Panc1 (cell line): ENCODE results near the gene TNFSF13. TPM values are rescaled to one million over a fixed set of nuclear protein-coding genes. Genes with fewer than 3 reads are reported as not detected.

Experiments
- ATAC-seq: fragments of 200-7000 bp; cut with Tn5 transposase; 2 replicates; pipeline ENCODE4 v1.9.1; 2020; ENCODE audit warnings: mild to moderate bottlenecking, moderate library complexity
- BruUV-seq: library from RNA; stranded (reverse); fragments of 400-500 nt; replicated peaks from 2 replicates; lab custom pipeline; 2021; lab: Mats Ljungman, UMichigan
- CTCF ChIA-PET: fragments of 300-600 bp; sonication (Branson Sonifier 250); formaldehyde crosslinking; loops from one replicate; lab custom pipeline; 2022; ENCODE audit warnings: antibody characterized with exemption; lab: Charles Lee
- POLR2A ChIA-PET: fragments of 300-600 bp; sonication (Branson Sonifier 250); formaldehyde crosslinking; loops from one replicate; lab custom pipeline; 2022; ENCODE audit warnings: antibody characterized with exemption; lab: Charles Lee
- DNase-seq: peaks from one replicate; pipeline ENCODE4 v3.0.0-alpha.2; 2010; ENCODE audit warnings: low read depth, low spot score
- H3K27ac ChIP-seq: 2 replicates; pipeline ENCODE4 v1.5.1; 2011; ENCODE audit warnings: mild to moderate bottlenecking, low read length, inconsistent platforms
- H3K27me3 ChIP-seq: fragments of 200-500 bp; sonication (Bioruptor generic); 2 replicates; pipeline ENCODE4 v1.6.0; 2014; ENCODE audit warnings: low read length, inconsistent platforms; ENCODE audit not compliant: control insufficient read depth, insufficient read depth
- H3K36me3 ChIP-seq: fragments of 200-500 bp; sonication (Bioruptor generic); 2 replicates; pipeline ENCODE4 v1.5.1; 2014; ENCODE audit warnings: inconsistent platforms, mild to moderate bottlenecking, low read length, moderate library complexity; ENCODE audit not compliant: control insufficient read depth, insufficient read depth
- H3K4me1 ChIP-seq: 2 replicates; pipeline ENCODE4 v1.5.1; 2011; ENCODE audit warnings: inconsistent platforms, mild to moderate bottlenecking, low read length, moderate library complexity; ENCODE audit not compliant: control insufficient read depth, insufficient read depth
- H3K4me3 ChIP-seq, 2 experiments: 2 replicates each; pipeline ENCODE4 v1.5.1; 2011 to 2012; ENCODE audit warnings: low read depth in 2 of 2, low read length in 2 of 2, mild to moderate bottlenecking in 2 of 2, inconsistent platforms in 1 of 2, moderate library complexity in 1 of 2
- H3K9me3 ChIP-seq: fragments of 200-500 bp; sonication (Bioruptor generic); 2 replicates; pipeline ENCODE4 v1.5.1; 2014; ENCODE audit warnings: low read depth, mild to moderate bottlenecking, inconsistent platforms, low read length, moderate library complexity; ENCODE audit not compliant: control insufficient read depth, insufficient read depth
- POLR2AphosphoS5 ChIP-seq: IDR thresholded peaks from 2 replicates; pipeline ENCODE4 v1.6.1; 2012; ENCODE audit warnings: mild to moderate bottlenecking, low read depth, low read length, moderate library complexity
- SIN3A ChIP-seq: IDR thresholded peaks from 2 replicates; pipeline ENCODE4 v1.6.1; 2012; ENCODE audit warnings: low read depth, mild to moderate bottlenecking, low read length, moderate library complexity, borderline replicate concordance; ENCODE audit not compliant: insufficient read depth
- TCF7L2 ChIP-seq: IDR thresholded peaks from 2 replicates; pipeline ENCODE4 v1.6.1; 2011; ENCODE audit warnings: mild to moderate bottlenecking, low read depth, low read length, inconsistent platforms
- in situ Hi-C: cut with HindIII; loops from 2 replicates; pipeline ENCODE4 v1.10.0; 2016; ENCODE audit warnings: low sequenced_read_pairs, low pct_unique_long_range_greater_than_20kb
- intact Hi-C: fragments of 100-400 bp; cut with micrococcal nuclease; formaldehyde crosslinking; loops from one replicate; pipeline ENCODE4 v1.10.0; 2022; ENCODE audit not compliant: unreplicated experiment
- total RNA-seq: library from RNA; stranded (reverse); gene quantifications from one replicate; pipeline ENCODE4 v1.2.1, GENCODE V29; 2021; ENCODE audit not compliant: unreplicated experiment
- TF ChIP-seq, protein P1 (sequence below): fragments of 450-650 bp; IDR thresholded peaks from 2 replicates; pipeline ENCODE4 v1.5.1; 2017; ENCODE audit warnings: mild to moderate bottlenecking
- TF ChIP-seq, protein P2 (sequence below), 2 experiments: IDR thresholded peaks; 2 replicates each; pipeline ENCODE4 v1.6.1; 2011 to 2012; ENCODE audit warnings: low read depth in 2 of 2, control low read depth in 1 of 2, low read length in 1 of 2, mild to moderate bottlenecking in 1 of 2, moderate library complexity in 1 of 2; ENCODE audit not compliant: insufficient read depth in 1 of 2

Gene TNFSF13
- total RNA-seq, 1 experiment from 2014 or later = 2.3 TPM

DNA sequence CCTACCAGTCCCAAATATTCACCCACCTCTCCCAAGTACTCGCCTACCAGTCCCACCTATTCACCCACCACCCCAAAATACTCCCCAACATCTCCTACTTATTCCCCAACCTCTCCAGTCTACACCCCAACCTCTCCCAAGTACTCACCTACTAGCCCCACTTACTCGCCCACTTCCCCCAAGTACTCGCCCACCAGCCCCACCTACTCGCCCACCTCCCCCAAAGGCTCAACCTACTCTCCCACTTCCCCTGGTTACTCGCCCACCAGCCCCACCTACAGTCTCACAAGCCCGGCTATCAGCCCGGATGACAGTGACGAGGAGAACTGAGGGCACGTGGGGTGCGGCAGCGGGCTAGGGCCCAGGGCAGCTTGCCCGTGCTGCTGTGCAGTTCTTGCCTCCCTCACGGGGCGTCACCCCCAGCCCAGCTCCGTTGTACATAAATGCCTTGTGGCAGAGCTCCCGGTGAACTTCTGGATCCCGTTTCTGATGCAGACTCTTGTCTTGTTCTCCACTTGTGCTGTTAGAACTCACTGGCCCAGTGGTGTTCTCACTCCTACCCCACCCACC lies 44.6 kb upstream of the TNFSF13 start:
- DNase-seq (no peak), ATAC-seq (0 out of 2 replicates have a peak, but pooled peaks have one; percentile 22)
- Histone ChIP-seq H3K27ac (no peak overlapping the region), H3K4me3 (no peak overlapping the region), H3K36me3 (peaks cover 3% of the 10 kb centered on the region), H3K9me3 (no peaks in the 10 kb centered on the region), H3K4me1 (no peaks in the 10 kb centered on the region), H3K27me3 (no peaks in the 10 kb centered on the region)
- in situ Hi-C loops (no loop called here), intact Hi-C loops (no loop called here)
- ChIA-PET POLR2A (no interaction called here), CTCF (interaction anchor here (1.1 to 1.9 kb wide), 2 partner anchors 9 to 46 kb away, joined by 4 to 10 read pairs; no protein-coding TSS in a partner anchor)
- BruUV-seq = TSS peak; percentile 90
- TF ChIP-seq, protein P1, sequence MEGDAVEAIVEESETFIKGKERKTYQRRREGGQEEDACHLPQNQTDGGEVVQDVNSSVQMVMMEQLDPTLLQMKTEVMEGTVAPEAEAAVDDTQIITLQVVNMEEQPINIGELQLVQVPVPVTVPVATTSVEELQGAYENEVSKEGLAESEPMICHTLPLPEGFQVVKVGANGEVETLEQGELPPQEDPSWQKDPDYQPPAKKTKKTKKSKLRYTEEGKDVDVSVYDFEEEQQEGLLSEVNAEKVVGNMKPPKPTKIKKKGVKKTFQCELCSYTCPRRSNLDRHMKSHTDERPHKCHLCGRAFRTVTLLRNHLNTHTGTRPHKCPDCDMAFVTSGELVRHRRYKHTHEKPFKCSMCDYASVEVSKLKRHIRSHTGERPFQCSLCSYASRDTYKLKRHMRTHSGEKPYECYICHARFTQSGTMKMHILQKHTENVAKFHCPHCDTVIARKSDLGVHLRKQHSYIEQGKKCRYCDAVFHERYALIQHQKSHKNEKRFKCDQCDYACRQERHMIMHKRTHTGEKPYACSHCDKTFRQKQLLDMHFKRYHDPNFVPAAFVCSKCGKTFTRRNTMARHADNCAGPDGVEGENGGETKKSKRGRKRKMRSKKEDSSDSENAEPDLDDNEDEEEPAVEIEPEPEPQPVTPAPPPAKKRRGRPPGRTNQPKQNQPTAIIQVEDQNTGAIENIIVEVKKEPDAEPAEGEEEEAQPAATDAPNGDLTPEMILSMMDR = no peak
- TF ChIP-seq, protein P2, sequence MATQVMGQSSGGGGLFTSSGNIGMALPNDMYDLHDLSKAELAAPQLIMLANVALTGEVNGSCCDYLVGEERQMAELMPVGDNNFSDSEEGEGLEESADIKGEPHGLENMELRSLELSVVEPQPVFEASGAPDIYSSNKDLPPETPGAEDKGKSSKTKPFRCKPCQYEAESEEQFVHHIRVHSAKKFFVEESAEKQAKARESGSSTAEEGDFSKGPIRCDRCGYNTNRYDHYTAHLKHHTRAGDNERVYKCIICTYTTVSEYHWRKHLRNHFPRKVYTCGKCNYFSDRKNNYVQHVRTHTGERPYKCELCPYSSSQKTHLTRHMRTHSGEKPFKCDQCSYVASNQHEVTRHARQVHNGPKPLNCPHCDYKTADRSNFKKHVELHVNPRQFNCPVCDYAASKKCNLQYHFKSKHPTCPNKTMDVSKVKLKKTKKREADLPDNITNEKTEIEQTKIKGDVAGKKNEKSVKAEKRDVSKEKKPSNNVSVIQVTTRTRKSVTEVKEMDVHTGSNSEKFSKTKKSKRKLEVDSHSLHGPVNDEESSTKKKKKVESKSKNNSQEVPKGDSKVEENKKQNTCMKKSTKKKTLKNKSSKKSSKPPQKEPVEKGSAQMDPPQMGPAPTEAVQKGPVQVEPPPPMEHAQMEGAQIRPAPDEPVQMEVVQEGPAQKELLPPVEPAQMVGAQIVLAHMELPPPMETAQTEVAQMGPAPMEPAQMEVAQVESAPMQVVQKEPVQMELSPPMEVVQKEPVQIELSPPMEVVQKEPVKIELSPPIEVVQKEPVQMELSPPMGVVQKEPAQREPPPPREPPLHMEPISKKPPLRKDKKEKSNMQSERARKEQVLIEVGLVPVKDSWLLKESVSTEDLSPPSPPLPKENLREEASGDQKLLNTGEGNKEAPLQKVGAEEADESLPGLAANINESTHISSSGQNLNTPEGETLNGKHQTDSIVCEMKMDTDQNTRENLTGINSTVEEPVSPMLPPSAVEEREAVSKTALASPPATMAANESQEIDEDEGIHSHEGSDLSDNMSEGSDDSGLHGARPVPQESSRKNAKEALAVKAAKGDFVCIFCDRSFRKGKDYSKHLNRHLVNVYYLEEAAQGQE (IDR thresholded peaks at IDR 0.05; ENCODE audit: insufficient read depth in 1 of 2, low read depth in 2 of 2, low read length in 1 of 2) = no peak
- TF ChIP-seq SIN3A = no peak
- TF ChIP-seq POLR2AphosphoS5 = no peak
- no peak for TF ChIP-seq TCF7L2

DNA sequence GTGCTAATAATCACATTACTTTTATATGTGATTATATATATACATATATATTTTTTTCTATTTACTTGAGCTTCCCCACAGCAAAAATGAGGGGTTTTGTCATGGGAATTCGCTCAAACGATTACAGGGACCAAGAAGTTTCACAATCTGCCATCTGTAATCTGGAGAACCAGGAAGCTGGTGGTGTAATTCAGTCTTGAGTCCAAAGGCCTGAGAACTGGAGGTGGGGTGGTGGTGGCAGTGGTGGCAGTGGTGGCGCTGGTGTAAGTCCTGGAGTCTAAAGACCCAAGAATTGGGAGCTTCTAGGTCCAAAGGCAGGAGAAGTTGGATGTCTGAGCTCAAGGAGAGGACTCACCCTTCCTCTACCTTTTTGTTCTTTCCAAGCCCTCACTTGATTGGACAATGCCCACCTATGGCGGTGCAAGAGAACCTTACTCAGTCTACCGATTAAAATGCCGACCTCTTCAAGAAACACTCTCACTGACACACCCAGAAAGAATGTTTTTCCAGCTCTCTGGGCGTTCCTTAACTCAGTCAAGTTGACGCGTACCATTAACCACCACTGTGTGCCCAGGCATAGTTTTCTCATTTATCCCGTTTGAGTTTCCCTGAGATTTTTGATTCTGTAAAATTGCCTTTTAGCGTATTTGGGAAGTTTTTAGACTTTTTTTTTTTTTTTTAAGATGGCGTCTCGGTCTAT lies 42.5 kb upstream of the TNFSF13 start:
- no peak overlapping the region for H3K27ac ChIP-seq
- ChIA-PET CTCF (interaction anchor here (0.6 kb wide), 1 partner anchor 79 kb away, joined by 4 read pairs; no protein-coding TSS in a partner anchor), POLR2A (interaction anchor here (0.6 kb wide), 1 partner anchor 17 kb away, joined by 5 read pairs; no protein-coding TSS in a partner anchor)
- H3K4me1 ChIP-seq = no peaks in the 10 kb centered on the region
- no TSS peak for BruUV-seq
- in situ Hi-C loops (no loop called here), intact Hi-C loops (no loop called here)
- no peak for DNase-seq
- TF ChIP-seq, protein P1 = no peak
- ATAC-seq = no peak
- H3K36me3 ChIP-seq = no peaks in the 10 kb centered on the region; the same call in none of the 2 replicates
- H3K9me3 ChIP-seq = no peaks in the 10 kb centered on the region
- H3K27me3 ChIP-seq = no peaks in the 10 kb centered on the region
- no peak overlapping the region for H3K4me3 ChIP-seq
